ENCODE measurements around the gene MEGF10. TPM values are rescaled to one million over a fixed set of nuclear protein-coding genes. Genes with fewer than 3 reads are reported as not detected.

Gene MEGF10
- total RNA-seq, 4 donors from 2014 or later: 1.1 to 3.4 (median 2.9) TPM

DNA sequence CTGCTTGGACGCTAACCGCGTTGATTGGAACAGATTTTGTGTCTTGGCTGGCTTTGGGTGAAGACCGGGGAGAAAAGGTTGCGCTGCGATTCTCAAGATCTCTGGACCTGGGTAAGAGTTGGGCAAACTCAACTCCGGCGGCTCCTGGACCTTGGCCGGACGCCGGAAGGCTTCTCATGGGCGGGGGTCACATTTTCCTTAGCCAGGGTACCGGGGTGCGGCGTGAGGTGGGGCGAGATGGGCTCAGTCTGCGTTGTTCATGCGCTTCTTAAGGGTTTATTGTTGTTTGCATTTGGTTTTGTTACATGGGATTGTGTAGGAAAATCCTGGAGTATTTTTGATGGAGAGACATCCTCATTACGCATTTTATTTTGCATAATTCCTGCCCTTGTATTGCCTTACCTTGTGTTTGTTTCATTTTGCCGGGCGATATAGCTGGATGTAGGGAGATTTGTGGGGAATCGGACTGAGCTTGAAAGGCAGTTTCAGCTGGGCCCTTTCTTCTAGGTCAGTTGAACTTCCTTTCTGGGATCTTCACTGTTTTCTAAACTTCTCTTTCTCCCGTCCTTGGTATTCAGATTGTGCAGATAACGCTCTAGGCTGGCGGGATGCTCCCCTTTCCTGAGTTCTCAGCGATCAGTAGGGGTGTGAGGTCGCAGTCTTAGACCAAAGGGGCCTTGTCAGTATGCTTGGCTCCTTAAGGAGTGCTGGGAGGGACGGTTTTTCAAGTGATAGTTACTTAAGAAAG, 524 bp downstream of the MEGF10 start:
- H3K27me3 ChIP-seq: peaks cover 31% of the 10 kb centered on the region
- DNase-seq (ENCODE audit: low spot score in 2 of 2): no peak
- no peak overlapping the region for H3K27ac ChIP-seq
- H3K4me3 ChIP-seq: peak overlapping the region; percentile 41
- no peaks in the 10 kb centered on the region for H3K9me3 ChIP-seq
- TF ChIP-seq POLR2A (IDR thresholded peaks at IDR 0.05): no peak
- TF ChIP-seq, protein P1, sequence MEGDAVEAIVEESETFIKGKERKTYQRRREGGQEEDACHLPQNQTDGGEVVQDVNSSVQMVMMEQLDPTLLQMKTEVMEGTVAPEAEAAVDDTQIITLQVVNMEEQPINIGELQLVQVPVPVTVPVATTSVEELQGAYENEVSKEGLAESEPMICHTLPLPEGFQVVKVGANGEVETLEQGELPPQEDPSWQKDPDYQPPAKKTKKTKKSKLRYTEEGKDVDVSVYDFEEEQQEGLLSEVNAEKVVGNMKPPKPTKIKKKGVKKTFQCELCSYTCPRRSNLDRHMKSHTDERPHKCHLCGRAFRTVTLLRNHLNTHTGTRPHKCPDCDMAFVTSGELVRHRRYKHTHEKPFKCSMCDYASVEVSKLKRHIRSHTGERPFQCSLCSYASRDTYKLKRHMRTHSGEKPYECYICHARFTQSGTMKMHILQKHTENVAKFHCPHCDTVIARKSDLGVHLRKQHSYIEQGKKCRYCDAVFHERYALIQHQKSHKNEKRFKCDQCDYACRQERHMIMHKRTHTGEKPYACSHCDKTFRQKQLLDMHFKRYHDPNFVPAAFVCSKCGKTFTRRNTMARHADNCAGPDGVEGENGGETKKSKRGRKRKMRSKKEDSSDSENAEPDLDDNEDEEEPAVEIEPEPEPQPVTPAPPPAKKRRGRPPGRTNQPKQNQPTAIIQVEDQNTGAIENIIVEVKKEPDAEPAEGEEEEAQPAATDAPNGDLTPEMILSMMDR (IDR thresholded peaks at IDR 0.05): no peak
- TF ChIP-seq EP300 (IDR thresholded peaks at IDR 0.05): no peak
- no peak for TF ChIP-seq POLR2AphosphoS5 (IDR thresholded peaks at IDR 0.05)
- peaks cover 14% of the 10 kb centered on the region for H3K4me1 ChIP-seq
- 23% methylated on average over 27 of the region's 28 CpGs for WGBS
- H3K36me3 ChIP-seq: no peaks in the 10 kb centered on the region

DNA sequence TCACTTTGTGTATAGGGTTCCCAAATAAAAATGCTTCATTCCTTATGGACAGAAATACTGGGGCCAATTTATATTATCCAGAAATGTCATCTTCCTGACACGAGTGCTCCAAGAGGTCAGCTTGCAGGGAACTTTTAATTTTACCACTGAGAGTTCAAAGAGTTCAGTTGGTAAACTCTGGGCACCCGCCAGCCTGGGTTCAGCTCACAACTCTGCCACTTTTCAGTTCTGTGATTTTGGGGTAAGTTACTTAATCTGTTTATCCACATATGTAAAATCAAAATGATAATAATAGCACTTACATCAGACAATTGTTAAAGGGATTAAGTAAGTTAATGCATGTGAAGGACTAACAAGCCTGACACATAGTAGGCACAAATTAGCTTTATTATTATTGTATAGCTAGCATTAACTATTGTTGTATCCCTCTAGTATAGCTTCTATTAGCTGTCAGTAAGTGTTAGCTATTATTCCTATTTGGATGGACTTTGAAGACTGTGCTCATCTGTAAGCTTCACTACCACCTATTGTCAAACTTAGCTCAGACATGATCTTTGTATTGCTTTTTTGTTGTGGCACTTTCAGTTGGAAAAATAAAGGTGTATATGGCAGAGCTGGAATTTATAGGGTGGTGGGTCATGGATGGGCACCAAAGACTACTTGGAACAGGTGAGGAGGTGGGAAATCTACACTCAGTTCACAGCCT, 1.6 kb downstream of the MEGF10 start:
- Histone ChIP-seq H3K9me3 (no peaks in the 10 kb centered on the region), H3K27me3 (peaks cover 31% of the 10 kb centered on the region), H3K4me1 (peaks cover 14% of the 10 kb centered on the region), H3K27ac (no peak overlapping the region), H3K36me3 (no peaks in the 10 kb centered on the region), H3K4me3 (no peak overlapping the region)
- TF ChIP-seq, protein P1 (IDR thresholded peaks at IDR 0.05): no peak
- TF ChIP-seq EP300 (IDR thresholded peaks at IDR 0.05) (no peak), POLR2AphosphoS5 (IDR thresholded peaks at IDR 0.05) (no peak), POLR2A (IDR thresholded peaks at IDR 0.05) (no peak)
- no peak for DNase-seq (ENCODE audit: low spot score in 2 of 2)
- 79% methylated on average over 2 of the region's 2 CpGs for WGBS

DNA sequence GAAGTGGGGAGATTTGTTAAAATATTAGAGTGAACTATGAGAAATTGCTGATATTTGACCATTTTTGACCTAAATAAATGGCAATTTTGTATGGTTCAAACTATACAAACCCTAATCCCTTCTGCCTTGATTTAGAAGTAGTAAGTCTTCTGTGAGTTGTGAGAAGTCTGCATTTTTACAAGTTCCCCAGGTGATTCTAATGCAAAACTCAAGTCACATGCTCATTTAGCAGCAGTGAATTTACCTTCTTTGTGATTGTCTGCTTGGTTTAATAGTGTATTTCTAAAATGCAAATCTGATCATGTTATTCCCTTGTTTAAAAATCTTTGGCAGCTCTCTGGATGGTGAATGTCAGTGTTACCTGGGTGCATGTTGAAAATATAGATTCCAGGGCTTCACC, 2.8 kb downstream of the MEGF10 start:
- Histone ChIP-seq H3K36me3 (no peaks in the 10 kb centered on the region), H3K27ac (no peak overlapping the region), H3K4me1 (peaks cover 14% of the 10 kb centered on the region), H3K4me3 (no peak overlapping the region), H3K9me3 (no peaks in the 10 kb centered on the region), H3K27me3 (peaks cover 31% of the 10 kb centered on the region)
- DNase-seq (ENCODE audit: low spot score in 2 of 2): no peak
- TF ChIP-seq EP300 (IDR thresholded peaks at IDR 0.05) (no peak), POLR2AphosphoS5 (IDR thresholded peaks at IDR 0.05) (no peak), POLR2A (IDR thresholded peaks at IDR 0.05) (no peak)
- TF ChIP-seq, protein P1 (IDR thresholded peaks at IDR 0.05): no peak

DNA sequence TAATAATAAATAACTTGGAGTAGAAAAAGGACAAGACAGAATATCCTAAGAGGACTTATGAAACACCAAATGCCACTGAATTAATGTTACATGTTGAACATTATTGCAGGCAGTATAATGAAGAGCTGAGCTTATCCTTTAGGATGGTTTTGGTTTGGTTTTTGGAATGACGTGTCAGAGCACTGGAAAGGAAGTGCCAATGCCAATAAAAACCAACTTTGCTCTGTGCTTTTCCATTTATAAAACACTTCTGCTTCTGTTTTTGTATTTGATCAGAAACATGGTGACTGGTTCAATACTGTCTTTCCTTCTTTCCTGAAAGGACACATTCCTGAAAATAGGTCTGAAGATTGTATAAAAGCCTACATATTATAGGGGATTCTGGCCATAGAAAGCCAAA, 4.2 kb downstream of the MEGF10 start:
- no peak for DNase-seq (ENCODE audit: low spot score in 2 of 2)
- Histone ChIP-seq H3K27me3 (peaks cover 31% of the 10 kb centered on the region), H3K9me3 (no peaks in the 10 kb centered on the region), H3K4me1 (peaks cover 14% of the 10 kb centered on the region), H3K36me3 (no peaks in the 10 kb centered on the region), H3K27ac (no peak overlapping the region), H3K4me3 (no peak overlapping the region)
- no peak for TF ChIP-seq POLR2A (IDR thresholded peaks at IDR 0.05)
- no peak for TF ChIP-seq POLR2AphosphoS5 (IDR thresholded peaks at IDR 0.05)
- no peak for TF ChIP-seq EP300 (IDR thresholded peaks at IDR 0.05)
- TF ChIP-seq, protein P1 (IDR thresholded peaks at IDR 0.05): no peak
- WGBS: 52% methylated on average over 1 of the region's 1 CpG

DNA sequence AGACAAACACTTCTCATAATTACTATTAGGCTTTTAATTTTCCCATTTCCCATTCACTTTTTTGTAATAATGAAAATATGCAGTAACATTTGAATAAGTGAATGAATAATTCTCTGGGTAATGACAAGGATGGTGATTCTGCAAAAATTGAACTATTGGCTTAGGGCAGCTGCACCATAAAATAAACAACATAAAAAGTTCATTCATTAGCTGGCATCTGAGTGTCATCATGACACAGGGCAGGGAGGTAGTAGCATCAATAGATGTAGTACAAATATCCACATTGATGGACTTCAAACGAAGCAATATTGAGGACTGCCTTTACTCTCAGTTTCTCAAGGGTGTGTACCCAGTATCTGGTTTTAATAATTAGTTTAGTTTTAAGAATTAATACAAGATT, 4.9 kb downstream of the MEGF10 start:
- TF ChIP-seq, protein P1 (IDR thresholded peaks at IDR 0.05): no peak
- no peak for TF ChIP-seq POLR2A (IDR thresholded peaks at IDR 0.05)
- no peak for TF ChIP-seq EP300 (IDR thresholded peaks at IDR 0.05)
- TF ChIP-seq POLR2AphosphoS5 (IDR thresholded peaks at IDR 0.05): no peak
- Histone ChIP-seq H3K36me3 (no peaks in the 10 kb centered on the region), H3K9me3 (no peaks in the 10 kb centered on the region), H3K27me3 (peaks cover 25% of the 10 kb centered on the region), H3K4me1 (peaks cover 9% of the 10 kb centered on the region), H3K27ac (no peak overlapping the region), H3K4me3 (no peak overlapping the region)
- no peak for DNase-seq (ENCODE audit: low spot score in 2 of 2)
- 71% methylated on average over 1 of the region's 1 CpG for WGBS
